Kasumi-1 (cell line): Measurements from ENCODE around the gene TAS2R3.
A peak's percentile ranks its signal among the peaks of the same experiment; 100 is the strongest.
"Not testable (repeated sequence)": the region's sequence is repeated elsewhere in the genome, so short reads cannot be mapped to it uniquely, and the experiment has no call there.

Experiments used
- DNase-seq, 2 experiments: peaks; one replicate each; lab custom pipeline; 2025; lab: John Stamatoyannopoulos, UW

TAS2R3 gene, protein sequence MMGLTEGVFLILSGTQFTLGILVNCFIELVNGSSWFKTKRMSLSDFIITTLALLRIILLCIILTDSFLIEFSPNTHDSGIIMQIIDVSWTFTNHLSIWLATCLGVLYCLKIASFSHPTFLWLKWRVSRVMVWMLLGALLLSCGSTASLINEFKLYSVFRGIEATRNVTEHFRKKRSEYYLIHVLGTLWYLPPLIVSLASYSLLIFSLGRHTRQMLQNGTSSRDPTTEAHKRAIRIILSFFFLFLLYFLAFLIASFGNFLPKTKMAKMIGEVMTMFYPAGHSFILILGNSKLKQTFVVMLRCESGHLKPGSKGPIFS

DNA sequence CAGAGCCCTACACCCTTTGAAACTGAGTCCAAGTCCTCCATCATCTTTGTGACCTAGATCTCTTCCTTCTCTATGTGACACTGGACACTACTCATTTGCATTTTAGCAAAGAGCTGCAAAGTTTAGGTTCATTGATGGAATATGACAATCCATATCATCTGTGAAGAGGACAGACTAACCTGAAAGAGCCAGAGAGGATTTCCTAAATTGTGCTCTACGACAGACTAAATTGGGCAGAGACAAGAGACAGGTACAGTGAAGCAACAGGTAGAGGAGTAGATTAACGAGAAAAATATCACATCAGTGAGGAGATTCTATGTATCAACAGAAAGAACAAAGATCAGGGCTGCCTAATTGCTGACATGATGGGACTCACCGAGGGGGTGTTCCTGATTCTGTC is at the start of gene TAS2R3:
TSS of gene TAS2R3 (plus strand) at position 301 of the 400 bp plus-strand sequence. CDS start at position 363, 62 bp downstream.
- no peak for DNase-seq

DNA sequence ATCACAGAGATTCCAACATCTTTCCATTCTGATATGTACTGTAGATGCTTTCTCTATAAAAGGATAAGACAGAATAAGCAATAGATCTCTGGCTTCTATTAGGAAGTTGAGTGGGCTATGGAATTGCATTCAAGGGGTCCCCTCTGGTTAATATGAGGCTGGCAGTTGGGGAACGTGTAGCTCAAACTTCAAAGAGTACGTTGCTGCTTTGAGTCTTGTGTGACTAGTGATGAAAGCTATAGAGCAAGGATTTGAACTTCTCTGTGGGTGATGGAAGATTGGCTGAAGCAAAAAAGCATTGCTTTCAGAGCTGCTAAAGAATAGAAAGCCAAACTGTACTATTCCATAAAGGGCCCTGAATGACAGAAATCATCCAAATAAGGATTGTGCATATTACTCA is 49.3 kb upstream of the TAS2R3 start:
- DNase-seq: no peak

DNA sequence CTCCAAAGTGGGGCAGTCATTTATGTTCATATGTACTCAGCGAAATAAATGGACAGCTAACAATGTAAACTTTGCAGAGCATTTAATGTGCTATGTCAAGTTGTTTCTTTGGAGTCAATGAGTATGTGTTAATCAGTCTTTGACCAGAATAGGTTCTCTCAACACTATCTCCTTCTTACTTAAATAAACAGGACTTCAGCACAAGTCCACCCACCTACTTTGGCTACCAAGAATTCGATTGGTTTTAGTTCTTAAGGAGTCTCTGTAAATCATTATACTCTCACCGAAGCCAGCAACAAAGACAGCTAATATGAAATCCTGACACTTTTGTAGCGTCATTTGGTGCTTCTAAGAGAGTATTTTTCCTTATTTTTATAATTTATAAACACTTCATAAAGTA is 48.9 kb upstream of the TAS2R3 start:
- no peak for DNase-seq

DNA sequence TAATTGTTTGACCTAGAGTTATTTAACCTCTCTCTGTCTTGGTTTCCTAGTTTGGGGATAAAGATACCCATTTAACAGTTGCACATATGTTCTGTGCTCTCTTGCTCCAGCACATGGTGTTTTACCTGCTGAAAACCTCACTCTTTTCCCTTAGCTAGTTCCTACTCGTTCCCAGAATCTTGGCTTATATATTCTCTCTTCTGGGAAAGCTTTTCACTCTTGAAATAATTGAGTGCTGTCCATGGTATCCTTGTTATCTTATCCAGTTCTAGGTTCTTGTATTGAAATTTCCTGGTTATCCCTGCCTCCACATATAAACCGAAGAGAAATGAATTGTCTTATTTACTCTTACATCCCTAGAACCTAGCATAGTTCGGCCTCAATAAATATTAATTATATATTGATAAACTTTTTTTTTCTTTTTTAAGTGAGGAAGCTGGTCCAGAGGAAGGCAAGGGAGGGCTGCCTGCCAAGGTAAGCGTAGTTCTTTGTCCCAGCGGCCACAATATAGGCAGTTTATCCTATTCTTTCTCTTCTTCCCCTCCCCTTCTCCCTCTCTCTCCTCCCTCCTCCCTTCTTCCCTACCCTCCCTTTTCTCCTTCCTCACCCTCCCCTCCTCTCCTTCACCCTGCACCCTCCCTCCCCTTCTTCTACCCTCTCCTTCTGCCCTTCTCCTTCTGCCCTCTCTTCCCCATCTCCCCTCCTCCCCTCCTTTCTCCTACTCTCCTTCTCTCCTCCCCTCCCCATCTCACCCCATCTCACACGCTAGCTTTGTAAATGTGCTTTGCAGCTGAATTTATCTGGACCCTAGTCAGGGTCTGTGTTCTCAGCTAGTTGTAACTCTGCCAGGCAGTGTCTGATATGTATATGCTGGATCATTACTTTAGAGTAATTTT is 47.9 kb upstream of the TAS2R3 start:
- DNase-seq: no peak

DNA sequence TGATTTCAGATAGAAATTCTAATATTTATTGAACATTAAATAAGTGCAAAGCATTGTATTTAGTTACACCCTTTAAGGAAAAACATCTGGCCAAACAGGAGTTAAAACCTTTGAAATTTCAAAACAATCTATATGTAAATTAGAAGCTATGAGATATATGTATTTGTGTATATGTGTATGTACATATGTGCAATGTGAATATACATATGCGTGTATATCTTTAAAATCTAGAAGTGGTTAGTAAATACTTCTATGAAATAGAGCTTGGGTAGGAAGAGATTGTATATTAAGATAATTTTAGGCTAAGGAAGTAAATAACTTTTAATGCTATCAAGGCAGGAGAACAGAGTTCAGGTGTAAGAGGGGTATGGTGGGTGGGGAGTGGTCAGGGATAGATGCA is 46.4 kb upstream of the TAS2R3 start:
- no peak for DNase-seq

DNA sequence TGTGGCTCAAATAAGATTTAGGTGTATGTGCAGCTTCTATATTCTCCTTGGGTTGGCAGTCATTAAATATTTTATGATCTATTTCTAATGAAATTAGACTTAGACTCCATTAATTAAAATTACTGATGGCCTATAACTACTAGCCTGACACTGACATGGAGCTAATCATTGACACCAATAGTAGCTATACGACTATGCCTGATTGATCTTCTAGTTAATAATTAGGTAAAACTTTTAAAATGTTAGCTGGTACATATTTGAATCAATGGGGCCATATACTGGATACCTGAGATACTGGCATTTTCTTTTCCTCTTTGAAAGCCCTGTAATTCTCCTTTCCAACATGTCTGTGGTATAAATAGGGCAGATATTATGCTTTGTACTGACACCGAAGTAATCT is 41.4 kb upstream of the TAS2R3 start:
- no peak for DNase-seq

DNA sequence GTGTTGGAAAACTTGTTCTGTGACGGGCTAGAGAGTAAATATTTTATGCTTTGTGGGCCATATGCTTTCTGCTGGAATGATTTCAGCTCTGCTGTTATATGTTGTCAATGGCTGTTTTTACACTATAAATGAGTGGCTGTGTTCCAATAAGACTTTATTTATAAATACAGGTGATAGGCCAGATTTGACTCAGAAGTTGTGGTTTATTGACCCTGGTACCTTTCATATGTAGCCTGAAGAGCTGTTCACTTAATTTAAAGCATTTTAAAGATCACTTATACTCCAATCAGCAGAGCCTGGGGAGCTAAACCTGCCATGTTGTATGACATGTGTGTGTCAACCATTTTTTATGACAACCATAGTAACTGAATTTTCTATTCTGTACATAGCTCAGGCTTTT is 34.9 kb upstream of the TAS2R3 start:
- DNase-seq: no peak

DNA sequence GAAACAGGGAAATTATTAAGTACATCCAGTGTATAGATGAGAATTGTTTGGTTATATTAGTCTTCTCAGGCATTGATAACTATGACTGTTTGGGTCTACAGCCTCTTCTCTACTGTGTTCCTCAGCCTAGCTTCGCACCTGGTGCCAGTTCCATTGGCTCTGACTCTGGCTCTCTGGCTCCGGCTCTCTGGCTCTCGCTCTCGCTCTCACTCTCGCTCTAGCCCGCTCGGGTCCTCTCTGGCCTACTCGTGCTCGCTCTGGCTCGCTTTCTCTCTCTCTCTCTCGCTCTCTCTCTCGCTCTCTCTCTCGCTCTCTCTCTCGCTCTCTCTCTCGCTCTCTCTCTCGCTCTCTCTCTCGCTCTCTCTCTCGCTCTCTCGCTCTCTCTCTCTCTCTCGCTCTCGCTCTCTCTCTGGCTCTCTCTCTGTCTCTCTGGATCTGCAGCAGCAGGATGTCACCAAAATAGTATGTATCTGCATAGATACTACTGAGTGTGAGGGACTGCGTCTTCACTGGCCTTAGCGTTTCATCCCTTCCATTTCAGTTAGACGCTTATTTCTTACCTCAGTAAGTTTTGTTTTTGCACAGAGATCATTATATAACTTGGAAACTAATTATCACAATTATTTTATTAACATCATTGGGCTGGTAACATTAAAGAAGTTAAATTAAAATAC is 32.3 kb upstream of the TAS2R3 start:
- DNase-seq: no peak

DNA sequence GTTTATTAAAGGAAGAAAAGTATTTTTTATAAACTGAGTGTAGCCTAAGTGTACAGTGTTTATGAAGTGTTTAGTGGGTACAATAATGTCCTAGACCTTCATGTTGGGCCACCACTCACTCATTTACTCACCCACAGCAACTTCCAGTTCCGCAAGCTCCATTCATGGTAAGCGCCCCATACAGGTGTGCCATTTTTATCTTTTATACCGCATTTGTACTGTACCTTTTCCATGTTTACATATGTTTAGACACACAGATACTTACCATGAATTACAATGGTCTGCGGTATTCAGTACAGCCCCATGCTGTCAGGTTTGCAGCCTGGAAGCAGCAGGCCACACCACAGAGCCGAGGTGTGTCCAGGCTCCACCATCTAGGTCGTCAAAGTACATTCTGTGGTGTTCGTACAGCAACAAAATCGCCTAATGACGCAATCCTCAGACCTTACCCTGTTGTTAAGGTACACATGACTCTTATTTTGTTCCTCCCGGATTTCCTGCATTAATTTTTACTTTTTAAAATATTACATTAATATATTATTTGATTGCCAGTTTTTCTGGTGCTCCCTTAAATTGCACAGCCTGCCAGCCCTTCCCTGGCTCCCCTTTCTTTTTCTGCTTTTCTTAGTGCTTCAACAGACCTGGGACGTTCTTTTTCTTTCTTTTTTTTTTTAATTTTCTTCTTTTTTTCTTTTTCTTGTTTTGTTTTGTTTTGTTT is 26.6 kb upstream of the TAS2R3 start:
- peak in 1 of 2 experiments; percentile 9 for DNase-seq

DNA sequence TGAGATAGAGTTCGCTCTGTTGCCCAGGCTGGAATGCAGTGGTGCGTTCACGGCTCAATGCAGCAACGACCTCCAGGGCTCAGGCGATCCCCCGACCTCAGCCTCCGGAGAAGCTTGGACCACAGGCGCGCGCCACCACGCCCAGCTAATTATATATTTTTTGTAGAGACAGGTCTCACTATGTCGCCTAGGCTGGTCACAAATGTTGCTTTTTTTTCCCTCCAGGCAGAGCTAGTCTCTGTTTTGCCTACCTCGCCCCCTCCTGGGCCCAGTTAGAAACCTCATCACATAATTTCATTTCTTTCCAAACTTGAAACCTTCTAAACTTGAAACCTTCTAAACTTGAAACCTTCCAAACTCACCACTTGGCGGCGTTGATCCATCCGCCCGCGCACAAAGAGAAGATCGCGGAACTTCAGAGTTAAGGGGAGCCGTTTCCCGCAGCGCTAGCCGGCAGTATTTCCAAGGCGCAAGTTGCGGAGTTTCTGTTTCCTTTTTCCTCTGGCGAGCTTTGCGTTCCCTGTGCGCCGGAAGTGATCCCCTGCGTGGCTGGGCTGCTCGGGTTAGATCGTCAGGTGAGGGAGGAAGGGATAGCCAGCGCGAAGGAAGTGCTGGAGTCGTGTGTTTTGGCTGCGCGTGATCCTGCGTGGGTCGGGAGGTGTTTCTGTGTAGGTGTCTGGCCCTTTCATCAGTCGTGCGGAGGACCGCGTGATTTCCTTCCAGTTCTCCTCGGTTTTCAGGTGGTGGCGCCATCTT is 25.9 kb upstream of the TAS2R3 start, which contains the start of gene SSBP1:
TSS of gene SSBP1 (plus strand) at position 523 of the 756 bp plus-strand sequence. CDS start 809 bp downstream, outside the sequence.
- peak; percentile 99 for DNase-seq

DNA sequence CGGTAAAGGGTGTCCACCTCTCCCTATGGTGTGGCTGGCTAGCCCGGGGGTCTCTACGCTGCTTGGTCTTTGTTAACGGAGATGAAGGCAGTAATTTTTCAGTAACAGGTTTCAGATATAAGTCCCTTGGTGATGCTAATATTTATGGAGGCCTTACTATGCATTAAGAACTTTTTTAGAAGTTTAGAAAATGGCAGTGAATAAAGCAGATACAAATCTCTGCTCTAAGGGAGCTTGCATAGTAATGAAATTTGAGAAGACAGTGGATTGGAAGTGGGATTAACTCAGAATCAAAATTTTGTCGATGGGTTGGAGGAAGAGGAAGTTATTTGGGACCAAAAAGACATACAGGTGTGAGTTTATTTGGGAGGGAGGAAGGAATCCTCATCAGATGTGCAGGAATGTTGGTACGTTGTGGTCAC is 25.3 kb upstream of the TAS2R3 start:
- DNase-seq: no peak

DNA sequence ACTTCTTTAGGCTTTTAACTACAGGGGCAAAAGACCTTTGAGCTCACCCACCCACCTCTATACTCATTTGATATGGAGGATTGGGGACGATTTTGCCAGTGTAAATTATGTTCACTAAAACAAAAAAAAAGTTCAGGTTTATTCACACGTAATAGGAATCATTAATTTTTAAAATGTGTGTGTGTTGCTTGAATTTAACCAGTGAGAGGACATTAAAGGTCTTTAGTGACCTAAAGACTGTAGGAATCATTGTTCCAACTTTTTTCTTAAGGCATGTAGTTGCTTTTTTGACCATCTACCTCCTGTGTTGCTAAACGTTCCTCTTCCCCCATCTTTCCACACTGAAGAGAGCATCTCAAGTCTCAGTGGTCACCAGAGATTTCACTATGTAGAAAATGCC is 24.6 kb upstream of the TAS2R3 start:
- DNase-seq: no peak

DNA sequence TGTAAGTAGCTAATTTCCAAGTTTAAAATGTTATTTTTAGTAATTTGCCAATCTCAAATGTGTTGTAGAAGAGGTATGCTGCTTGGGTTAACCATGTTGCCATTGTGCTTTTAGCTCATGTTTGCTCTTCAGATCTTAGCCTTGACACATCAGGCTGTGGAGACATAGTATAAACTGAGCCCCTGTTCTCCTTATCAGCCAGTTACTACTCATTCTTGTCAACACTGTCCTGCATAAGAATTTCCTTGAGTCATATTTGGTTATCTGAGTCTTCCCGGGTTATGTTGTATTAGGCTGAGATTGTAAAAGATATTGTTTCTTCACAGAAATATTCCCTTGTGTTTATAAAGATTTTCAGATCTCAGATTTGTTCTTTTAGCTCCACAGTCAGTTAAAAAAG is 21.7 kb upstream of the TAS2R3 start:
- DNase-seq: no peak

DNA sequence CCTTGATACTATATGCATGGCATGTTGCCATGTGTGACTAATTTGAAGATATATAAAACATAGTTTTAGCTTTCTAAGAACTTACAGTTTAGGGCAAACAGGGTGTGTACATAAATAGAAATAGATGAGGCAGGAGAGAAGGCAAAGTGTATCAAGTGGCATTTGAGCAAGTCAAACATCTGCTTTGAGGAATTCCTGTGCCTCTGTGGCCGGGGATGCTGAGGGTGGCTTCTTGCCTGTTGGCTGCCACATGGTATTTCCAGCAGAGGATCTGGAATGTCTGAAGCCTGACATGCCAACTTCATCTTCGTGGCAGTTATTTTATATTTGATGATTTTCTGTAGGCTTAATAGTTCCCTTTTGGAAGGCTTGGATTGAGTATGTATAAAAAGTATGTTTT is 19.8 kb upstream of the TAS2R3 start:
- no peak for DNase-seq

DNA sequence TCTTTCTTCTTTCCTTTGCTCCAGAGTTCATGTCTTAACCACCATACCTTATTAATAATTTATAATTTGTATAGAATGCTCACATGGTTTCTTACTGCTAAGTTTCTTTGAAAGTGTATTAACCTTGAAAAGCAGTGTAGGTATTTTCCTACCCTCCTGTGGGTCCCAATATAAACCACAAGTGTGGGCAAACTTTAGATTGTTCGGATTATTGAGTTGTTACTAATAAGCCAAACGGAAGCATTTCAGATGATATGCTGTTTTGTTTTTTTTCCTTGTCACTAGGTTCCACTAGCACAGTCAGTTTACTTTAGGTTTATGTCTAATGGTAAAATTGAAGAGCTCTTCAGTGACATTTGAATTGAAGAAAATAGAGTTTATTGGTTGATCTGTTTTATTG is 15.5 kb upstream of the TAS2R3 start:
- DNase-seq: no peak

DNA sequence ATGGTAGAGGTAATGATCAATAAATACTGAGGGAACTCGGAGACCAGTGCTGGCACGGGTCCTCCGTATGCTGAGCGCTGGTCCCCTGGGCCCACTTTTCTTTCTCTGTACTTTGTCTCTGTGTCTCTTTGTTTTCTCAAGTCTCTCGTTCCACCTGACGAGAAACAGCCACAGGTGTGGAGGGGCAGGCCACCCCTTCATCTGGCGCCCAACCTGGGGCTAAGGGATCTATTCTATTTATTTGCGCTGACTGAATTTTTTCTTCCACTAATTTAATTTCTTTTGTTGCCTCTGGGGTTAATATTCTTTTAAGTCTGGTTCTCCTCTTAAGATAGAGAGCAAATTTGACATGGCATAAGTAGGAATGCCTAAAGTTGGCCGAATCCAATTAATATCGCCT is 12.0 kb upstream of the TAS2R3 start:
- DNase-seq: not testable (repeated sequence)

DNA sequence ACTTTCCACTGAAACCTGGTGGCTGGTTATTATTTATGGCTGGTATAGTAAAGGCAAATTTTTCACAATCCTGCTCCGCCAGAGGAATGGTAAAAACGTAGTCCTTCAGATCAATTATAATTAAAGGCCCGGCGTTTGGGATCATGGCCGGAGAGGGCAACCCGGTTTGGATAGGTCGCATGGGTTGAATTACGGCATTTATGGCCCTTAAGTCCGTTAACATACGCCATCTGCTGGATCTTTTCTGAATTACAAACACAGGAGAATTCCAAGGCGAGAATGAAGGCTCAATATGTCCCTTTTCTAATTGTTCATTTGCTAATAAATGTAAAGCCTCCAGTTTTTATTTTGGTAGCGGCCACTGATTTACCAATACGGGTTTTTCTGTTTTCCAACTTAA is 11.3 kb upstream of the TAS2R3 start:
- DNase-seq: peak in 1 of 2 experiments; percentile 13

DNA sequence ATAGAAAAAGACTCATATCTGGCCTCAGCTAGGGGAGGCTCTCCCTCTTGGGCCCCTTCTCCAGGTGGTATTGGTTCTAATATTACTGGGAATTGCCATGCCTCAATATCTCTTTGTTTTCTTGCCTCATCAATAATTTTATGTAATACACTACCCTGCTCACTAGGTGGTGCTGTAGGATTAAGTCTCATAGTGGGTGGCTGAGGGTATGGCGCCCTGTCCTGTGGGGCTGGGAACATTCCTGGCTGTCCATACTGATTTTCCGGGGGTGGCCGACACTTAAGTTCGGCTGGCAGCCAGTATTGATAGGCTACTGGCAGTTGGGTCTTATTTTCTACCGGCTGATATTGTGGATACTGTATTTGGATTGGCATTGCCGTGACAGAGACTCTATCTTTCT is 9.0 kb upstream of the TAS2R3 start:
- DNase-seq: peak; percentile 51 to 62

DNA sequence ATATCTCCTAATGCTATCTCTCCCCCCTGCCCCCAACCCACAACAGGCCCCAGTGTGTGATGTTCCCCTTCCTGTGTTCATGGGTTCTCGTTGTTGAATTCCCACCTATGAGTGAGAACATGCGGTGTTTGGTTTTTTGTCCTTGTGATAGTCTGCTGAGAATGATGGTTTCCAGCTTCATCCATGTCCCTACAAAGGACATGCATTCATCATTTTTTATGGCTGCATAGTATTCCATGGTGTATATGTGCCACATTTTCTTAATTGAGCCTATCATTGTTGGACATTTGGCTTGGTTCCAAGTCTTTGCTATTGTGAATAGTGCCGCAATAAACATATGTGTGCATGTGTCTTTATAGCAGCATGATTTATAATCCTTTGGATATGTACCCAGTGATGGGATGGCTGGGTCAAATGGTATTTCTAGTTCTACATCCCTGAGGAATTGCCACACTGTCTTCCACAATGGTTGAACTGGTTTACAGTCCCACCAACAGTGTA is 6.2 kb downstream of the TAS2R3 start:
- DNase-seq: not testable (repeated sequence)

DNA sequence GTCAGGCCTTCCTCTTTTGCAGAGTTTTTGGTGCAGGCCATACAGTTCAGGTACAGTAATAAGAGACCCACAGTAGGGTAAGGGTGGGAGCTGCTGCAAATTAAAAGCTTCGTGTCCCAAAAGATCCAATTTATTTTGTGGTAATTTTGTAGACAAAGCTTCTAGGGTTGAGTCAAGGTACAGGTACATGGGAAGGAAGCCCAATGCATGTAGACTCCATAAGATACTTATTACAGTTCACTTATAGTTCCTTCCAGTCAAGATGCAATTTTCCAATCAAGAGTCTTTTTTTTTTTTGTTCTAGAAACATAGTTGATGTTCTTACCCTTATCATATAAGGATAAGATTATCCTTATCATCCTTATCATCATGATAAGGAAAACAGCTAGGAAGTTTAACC is 12.5 kb downstream of the TAS2R3 start, which contains the start of gene TAS2R4:
TSS of gene TAS2R4 (plus strand) at position 301 of the 400 bp plus-strand sequence. CDS start 1,815 bp downstream, outside the sequence.
- DNase-seq: no peak
